ENCODE measurements around the gene SEMA4D.

The SEMA4D gene

DNA sequence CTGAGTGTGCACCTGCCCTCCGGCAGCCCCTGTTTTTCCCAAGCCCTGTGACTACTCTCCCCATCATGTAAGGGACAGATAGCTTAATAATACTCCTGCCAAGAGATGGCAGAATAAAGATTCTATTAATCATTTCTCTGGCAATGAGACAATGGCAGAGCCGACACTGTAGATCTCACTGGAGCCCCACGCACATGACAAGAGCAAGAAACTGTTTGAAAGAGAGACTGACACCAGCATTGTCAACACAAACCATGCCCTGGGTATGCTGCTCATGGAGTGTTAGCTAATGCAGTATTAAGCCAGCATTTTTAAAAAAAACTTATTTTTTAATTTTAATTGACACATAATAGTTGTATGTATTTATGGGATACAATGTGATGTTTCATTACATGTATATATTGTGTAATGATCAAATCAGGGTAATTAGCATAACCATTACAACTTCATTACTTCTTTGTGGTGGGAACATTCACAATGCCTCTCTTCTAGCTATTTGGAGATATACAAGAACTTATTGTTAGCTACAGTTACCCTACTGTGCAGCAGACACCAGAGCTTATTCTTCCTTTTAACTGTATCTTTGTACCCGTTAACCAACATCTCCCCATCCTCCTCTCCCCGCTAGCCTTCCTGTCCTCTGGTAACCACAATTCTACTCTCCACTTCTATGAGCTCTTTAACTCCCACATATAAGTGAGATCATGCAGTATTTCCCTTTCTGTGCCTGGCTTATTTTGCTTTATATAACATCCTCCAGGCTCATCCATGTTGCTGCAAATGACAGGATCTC lies 31.5 kb upstream of the SEMA4D start:
- DNase-seq (ENCODE audit: low read depth in 3 of 3), result no peak

DNA sequence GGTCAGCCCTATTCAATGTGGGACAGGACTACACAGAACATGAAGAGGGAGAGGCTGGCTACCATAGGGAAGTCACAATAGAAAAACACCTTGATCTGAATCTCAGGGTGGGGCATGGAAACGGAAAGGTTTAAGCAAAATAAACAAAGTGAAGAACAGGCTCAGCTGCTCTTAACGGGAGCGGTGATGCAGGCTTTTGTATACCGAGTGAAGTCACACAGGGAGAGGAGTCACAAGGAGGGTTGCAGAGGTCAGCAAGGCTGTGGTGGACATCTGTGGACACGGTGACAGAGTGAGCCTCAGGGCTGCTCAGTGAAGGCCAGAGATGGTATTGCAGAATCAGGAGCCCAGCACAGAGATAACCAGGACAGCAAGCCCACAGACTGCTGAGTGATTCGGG lies 30.6 kb upstream of the SEMA4D start:
- DNase-seq (ENCODE audit: low read depth in 3 of 3), result no peak

DNA sequence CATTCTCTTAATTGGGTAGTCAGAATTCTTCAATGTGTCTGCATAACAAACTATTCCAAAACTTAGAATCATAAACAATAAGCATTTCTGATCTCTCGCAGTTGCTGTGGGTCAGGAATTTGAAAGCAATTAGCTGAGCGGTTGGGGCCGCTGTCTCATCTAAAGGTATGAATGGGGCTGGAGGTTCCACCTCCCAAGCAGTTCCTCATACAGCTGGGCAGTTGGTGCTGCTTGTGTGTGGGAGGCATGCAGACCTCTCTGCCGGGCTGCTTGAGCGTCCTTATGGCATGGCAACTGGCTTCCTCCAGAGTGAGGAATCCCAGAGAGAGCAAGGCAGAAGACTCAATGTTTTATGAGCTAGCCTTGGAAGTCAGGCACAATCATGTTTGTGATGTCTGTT lies 30.2 kb upstream of the SEMA4D start:
- no peak for DNase-seq (ENCODE audit: low read depth in 3 of 3)

DNA sequence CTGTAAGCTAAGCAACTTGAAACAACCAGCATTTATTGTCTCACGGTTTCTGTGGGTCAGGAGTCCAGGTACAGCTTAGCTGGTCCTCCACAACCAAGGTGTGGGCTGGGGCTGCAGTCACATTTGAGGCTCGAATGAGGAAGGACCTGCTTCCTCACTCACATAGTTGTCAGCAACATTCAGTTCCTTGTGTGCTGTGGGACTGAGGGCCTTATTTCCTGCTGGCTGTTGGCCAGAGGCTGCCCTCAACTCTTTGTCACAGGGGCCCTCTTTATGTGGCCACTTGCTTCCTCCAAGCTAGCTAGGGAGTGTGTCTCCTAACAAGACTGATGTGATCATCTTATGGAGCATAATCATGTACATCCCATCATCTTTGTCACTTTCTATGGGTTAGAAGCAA lies 29.2 kb upstream of the SEMA4D start:
- no peak for DNase-seq (ENCODE audit: low read depth in 3 of 3)

DNA sequence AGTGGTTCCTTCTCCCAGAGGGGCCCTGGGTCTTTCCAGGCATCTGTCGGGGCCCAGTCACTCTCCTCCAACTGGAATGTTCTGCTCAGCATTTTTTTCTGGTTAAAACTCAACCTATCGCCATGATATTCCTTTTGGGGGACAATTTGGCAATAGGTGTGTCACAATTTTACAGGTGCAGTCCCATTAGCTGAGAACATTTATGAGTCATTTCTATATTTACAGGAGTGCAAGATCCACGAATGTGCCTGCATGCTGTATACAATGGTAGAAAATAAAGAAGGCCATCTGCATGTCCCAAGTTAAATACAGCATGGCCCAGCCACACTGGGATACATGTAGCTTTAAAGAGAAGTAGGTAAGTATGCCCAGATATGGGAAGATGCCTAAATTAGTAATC lies 28.8 kb upstream of the SEMA4D start:
- DNase-seq (ENCODE audit: low read depth in 3 of 3), result no peak

DNA sequence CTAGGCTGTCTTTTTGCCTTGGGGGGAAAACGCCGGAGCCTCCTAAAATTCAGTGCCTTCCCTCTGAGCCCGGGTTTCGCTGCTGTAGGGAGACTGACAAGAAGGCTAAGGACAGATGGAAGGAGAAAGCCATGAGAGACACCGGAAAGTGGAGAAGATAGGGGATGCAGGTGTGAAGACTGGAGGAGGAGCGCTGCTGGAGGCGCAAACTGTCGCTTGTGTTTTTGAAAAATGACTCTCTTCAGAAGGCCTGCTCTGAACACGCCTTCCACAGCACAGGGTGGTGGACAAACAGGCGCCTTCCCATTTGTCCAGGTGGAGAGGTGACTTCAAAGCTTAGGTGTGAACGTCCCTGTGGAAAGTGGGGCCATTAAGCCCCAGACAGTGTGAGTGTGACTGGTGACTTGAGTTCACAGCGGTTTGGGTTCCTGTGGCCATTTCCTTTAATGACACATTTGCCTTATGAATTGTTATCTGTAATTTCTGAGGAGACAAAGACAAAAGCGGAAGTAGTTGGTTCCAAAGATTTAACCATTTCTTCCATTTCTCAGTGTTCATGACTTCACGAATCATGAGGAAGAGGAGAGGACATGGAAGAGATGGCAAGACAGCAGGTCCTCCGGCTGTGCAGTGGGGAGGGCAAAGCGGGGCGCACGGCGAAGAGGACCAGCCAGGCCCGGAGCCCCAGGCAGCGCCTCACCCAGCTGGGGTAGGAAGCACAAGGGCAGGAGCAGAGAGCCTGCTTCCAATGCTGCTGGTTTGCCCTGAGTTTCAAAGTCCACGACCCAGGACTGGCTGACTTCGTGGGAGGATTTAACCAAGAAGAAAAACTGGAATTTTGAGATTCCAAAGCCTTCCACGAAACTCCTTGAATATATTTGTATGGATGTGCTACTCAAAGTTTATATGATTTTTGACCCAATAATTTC lies 27.8 kb upstream of the SEMA4D start:
- DNase-seq (ENCODE audit: low read depth in 3 of 3), result no peak

DNA sequence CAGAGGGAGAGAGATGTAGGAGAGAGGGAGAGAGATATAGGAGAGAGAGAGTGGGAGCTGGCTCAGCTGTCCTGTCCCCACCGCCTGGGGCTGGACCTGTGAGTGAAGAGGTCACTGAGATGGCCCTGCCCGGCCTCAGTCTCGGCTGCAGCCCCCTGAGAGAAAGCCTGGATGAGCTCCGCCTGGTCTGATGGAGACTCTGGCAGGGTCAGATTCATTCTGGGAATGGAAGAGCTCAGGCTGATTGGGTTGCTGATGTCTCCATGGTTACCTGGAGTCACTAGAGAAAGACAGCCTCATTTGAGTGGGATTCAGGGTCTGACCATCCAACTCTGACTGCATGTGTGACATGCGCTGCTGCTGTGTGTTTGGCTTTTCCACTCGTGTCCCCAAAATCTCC lies 27.1 kb upstream of the SEMA4D start:
- DNase-seq (ENCODE audit: low read depth in 3 of 3), result no peak

DNA sequence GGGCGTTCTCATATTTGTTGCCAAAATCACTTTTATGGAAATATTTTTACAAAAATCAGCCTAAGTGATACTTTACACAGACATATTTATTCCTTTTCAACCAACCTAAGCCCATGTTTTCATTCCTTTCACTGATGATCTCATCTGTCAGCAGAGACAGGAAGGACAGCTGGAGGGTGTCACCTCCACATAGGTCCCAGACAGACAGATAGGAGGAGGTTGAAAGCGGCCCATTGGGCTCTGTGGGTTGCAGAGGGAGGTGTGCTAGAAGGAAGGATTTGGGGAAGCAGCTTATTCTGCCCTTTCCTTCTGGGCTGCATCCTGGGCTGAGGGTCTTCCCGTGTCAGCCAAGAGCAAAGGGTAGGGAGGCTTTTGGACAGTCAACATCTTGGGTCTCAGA lies 26.0 kb upstream of the SEMA4D start:
- DNase-seq (ENCODE audit: low read depth in 3 of 3), result peak in 1 of 3 experiments; percentile 42

DNA sequence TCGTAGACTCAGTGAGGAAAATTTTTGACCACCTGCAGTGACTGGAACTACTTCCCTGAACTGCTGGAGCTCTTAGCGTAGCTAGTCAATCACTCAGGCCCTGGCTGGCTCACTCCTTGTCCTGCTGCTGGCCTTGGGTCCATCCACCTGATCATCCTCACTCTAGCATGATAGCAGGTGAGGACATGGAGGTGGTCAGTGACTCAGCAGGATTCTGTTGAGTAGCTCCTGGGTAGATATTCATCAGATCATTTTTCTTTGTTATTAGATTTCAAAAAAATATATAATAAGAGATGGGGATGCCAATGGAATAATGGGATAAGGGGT lies 25.0 kb upstream of the SEMA4D start:
- no peak for DNase-seq (ENCODE audit: low read depth in 3 of 3)

DNA sequence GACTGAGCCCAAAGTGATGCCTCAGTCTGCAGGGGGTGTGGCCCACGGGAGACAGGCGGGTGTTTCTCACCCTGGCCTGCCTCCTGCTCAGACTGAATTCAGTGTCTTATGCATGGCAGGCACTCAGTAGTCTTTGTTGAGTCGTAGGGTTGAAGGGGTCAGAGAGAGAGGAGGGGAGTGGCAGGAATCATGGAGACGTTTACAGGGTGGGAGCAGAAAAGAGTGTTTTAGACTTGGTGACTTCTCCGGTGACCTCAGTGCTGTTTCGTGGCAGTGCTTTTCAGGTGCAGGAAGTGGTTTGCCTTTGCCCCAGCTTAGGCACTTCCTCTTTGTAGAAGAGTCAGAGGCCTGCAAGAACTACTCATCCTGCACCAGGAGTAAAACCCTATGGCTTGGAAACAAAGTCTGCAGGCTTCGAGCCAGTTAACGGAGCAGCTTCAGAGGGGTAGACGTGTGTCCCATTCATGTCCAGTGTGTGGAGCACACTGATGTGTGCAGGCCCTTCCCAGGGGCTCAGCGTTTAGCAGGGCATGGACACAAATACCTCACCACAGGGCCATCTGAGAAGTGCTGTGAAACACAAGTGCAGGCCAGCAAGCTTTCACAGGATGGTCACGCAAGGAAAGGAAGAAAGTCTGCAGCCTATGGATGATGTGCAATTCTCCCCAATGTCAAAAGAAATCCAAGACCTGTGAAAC lies 24.5 kb upstream of the SEMA4D start:
- peak; percentile 38 to 63 (median 43) for DNase-seq (ENCODE audit: low read depth in 3 of 3)

DNA sequence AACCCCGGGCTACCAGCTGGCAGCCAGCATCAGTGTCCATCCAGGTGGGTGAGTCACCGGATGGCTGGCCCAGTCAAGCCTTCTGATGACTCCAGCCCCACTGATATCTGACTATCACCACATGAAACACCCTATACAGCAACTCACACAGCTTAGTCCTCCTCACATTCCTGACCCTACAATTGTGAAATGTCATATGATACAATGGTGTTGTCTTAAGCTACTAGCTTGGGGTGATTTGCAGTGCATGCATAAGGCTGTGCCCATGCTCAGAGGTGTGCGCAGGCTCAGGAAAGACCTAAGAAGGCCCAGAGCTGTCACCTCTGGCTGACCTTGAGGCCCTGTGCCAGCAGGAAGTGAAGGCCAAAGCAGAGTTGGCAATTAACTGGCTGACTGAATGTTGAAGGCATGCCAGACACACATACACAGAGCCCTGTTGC lies 21.5 kb upstream of the SEMA4D start:
- no peak for DNase-seq (ENCODE audit: low read depth in 3 of 3)

DNA sequence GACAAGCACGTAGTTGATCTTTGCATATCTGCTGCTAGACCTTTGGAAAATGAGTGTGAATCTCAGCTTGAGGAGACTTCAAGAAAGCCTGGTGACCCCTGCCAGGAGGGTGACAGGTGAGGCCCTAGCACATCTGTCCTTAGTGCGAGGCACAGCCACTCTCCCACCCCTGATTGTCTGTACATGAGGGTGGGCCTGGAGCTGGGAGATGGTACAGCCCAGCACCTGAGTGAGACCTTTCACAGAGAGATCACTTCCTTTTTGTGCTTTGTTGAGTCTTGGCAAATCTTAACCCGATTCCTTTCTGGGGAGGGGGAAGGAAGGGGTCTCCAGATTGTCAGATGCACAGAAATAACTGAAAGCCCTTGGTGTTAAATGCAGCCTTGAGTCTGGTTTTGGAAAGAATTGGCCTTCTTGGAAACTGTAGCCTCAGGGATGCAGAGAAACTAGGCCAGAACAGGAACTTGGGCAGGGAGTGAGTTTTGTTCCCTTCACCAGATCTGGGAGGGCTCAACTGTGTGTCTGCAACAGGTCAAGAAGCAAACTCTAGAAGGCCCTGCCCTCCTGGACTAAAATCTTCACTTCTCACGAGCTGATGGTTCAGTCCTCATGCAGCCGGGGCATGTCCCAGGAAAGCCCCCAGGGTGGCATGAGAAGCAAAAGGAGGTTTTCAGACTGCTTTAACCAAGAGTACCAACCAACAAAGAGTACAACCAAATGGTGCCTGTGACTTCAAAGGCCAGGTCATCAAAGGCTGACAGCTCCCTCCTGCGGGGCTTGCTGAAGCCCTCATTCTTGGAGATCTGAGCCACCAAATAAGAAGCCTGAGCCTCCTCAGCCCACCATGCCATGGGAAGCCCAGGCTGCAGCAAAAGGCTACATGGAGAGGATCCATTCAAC lies 20.8 kb upstream of the SEMA4D start:
- no peak for DNase-seq (ENCODE audit: low read depth in 3 of 3)

DNA sequence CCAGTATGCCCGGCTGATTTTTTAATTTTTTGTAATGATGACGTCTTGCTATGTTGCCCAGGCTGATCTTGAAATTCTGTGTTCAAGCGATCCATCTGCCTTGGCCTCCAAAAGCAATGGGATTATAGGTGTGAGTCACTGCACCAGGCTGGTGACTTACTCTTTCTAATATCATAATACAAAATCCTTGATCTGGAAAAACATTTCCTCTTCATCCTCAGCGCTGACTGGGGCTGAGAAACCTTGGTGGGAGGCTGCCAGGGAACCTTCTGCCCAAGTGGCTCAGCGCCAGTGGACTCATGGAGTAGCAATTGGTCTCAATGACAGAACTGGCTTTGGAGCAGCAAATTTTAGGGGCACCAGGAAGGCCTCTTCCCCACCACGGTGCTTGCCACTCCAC lies 17.5 kb upstream of the SEMA4D start:
- DNase-seq (ENCODE audit: low read depth in 3 of 3), result no peak

DNA sequence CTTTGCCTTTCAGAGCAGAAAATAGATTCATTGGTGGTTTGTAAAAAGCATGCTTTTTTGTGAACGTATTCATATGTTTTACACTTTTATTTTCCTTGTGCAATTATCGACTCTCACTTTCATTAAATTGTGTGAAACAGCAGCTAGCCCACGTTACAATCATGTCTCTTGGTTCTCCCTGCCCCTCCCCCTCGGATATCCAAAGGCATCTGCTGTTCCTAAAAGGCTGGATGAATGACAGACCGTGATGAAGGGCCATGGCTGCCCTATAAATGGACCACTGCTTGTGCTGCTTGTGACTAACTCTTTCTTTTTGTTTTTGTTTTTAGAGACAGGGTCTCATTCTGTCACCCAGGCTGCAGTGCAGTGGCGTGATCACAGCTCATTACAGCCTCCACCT lies 17.0 kb upstream of the SEMA4D start:
- no peak for DNase-seq (ENCODE audit: low read depth in 3 of 3)

DNA sequence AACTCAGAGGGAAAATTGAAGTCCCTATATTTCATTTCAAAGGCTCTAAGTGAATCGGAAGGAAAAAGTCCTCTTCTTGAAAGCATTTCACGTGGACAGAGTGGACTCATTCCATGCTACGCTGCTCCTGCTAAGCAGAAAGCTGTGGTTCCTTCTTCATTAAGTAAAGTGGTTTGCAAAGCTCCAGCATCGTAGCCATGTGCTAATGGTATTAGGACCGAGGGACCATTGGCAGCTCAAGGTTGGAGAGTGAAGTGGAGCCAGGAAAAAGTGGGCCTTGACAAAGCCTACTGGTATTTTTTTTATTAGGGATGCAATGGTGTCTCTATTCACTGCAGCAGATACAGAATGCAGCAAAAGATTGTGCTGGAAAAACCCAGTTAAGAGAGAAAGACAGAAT lies 16.4 kb upstream of the SEMA4D start:
- DNase-seq (ENCODE audit: low read depth in 3 of 3), result no peak

DNA sequence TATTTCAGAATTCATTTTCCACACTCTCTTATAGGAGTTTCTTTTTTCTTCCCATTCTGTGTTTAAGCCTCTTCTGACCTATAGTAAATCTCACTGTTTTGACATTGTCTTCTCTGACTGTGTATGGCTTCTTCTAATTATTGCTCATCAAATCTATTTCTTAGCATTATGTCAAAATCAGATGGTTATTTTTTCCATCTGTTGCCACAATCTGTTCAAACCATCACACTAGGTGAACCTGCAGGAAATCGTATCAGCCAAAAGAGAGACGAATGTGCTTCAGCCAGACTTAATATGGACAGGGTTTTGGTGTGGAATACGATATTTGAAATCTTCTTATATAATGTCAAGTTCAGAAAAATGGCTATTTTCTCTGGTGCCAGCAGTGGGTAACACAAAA lies 15.9 kb upstream of the SEMA4D start:
- DNase-seq (ENCODE audit: low read depth in 3 of 3), result no peak

DNA sequence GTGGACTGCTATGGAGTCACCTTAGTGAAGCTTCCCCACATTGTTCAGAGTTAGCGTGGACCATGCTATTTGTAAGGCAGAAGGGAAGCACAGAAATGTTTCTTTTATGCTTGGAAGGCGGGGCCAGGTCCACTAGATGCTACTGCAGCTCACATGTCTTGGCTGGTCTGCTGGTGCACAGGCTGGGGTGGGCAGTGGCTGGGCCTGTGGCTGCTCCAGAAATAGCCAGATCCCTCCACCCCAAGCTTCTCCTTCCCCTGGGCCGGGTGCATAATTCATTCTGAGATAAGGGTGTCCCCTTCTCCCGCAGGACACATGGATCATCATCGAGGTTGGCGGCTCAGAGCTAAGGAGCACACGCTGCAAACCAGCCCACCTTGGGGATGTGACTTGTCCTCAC lies 14.5 kb upstream of the SEMA4D start:
- DNase-seq (ENCODE audit: low read depth in 3 of 3), result no peak

DNA sequence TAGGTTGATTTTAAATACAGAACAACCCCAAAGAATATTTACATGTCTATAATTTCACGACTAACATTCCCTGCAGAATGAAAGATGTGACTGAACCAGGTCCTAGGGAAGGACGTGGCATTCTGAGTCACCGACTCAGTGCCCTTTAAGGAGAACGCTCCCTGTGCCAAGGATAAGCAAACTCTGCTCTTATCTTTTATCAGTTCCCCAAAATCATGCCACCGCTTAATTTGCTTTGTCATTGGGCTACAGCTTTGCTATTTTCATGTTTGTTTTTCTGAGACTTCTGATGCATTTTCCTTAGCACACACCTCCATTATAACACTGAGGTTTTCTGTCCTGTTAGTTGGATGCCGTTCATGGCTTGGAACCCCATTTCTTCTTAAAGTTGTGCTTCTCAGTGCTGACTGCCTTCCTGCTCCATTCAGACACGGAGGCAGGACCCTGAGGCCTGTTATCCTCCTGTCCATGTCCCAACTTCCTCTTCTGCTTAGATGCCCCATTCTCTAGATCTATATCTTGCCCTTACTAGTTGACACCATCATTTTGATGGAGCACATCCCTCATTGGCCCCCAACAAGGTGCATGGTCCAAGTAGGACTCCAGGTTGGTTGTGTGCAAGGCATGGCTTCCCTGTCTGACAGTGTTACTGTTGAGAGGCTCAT lies 11.2 kb upstream of the SEMA4D start:
- DNase-seq (ENCODE audit: low read depth in 3 of 3), result no peak

DNA sequence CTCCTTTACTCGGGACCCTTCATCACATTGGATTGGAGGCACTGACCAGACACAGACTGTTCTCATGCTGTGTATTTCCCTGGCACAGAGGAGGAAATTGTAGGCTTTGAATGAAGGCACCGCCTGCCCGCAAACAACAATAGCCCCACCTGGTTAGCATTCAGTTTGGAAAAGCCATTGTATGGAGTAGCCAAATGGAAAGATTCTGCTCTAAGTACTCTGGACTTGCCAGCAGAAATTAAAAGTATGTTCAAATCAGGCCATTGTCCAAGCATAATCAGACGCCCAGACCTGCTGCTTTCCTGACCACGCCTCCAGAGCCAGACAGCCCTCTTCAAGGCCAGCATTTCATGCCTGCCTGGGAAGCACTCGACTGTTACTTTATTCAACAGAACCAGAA lies 8.0 kb upstream of the SEMA4D start:
- DNase-seq (ENCODE audit: low read depth in 3 of 3), result no peak

DNA sequence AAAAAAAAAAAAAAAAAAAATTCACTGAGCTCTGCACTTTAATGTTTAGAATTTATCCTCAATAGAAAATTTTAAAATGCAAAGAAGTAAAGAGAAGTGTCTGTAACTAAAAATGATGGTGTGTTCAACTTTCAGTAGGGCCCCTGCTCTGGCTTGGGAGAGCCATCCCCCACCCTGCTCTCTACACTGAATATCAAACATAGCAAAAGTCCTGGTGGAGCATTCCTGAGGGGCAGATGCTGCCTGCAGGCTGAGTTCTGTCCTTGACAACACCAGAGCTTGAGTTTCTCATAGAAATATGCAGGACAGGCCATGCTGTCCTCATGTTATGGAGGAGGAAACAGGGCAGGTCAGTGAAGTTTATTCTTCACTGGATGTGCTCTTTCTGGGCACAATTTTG lies 7.1 kb upstream of the SEMA4D start:
- no peak for DNase-seq (ENCODE audit: low read depth in 3 of 3)

DNA sequence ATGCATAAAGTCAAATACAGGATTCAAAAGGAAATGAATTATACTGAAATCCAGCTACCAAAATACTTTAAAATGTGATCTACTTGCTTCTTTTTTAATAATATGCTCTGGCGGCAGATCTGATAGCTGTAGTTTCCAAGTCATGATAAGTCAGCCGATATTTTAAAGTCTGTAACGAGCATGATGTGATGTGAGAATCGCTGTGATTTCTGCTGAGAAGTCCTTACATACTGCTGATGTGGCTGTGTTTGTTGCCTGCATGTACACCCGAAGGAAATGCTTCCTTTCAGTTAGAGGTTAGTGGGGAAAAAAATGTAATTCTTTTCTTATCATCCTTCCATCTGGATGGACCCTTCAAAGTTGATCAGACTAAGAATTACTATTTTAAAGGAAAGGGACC lies 4.8 kb upstream of the SEMA4D start:
- DNase-seq (ENCODE audit: low read depth in 3 of 3), result no peak

Measured in stimulated activated CD4-positive, alpha-beta T cell treated with anti-CD3 and anti-CD28 coated beads, TNF-alpha, amount 100 ng/mL, for 24 hours (primary cell).